ENCODE measurements around the gene OAT.

- TF ChIP-seq CTCF (IDR thresholded peaks at IDR 0.05; ENCODE audit: insufficient read depth, low read depth, low read length) = no peak
- TF ChIP-seq EZH2 (IDR thresholded peaks at IDR 0.05; ENCODE audit: insufficient read depth, low read length) = no peak
Measured at GRCh38 chr10:124389613-124390361, 28.9 kb downstream of the OAT start.
